ENCODE data around the gene KCNK1. TPM values are rescaled to one million over a fixed set of nuclear protein-coding genes. Genes with fewer than 3 reads are reported as not detected.

The KCNK1 gene
- polyA plus RNA-seq, 1 of the 3 experiments (the other 2 are of a cell fraction) = 10.6 TPM

GRCh38 chr1:233620065-233620464 is 6.2 kb downstream of the KCNK1 start:
- Histone ChIP-seq H3K4me2 (no peak overlapping the region), H3K27me3 (ENCODE audit: insufficient read depth) (no peaks in the 10 kb centered on the region), H3F3A (replicated peaks; ENCODE audit: insufficient read depth) (no peaks in the 10 kb centered on the region), H3K9ac (no peak overlapping the region), H3K9me2 (no peaks in the 10 kb centered on the region), H3K4me1 (ENCODE audit: control insufficient read depth in 1 of 2, insufficient read depth in 2 of 2, low read depth in 1 of 2, low read length in 1 of 2) (peaks cover 0 to 6% of the 10 kb centered on the region in 2 experiments; a peak in 1 of 4 replicates), H3K9me3 (no peaks in the 10 kb centered on the region), H3K79me2 (ENCODE audit: insufficient read depth) (no peaks in the 10 kb centered on the region; the same call in 1 of the 2 replicates), H4K20me1 (ENCODE audit: insufficient read depth) (no peaks in the 10 kb centered on the region), H3K4me3 (ENCODE audit: low read depth in 2 of 2, low read length in 1 of 2) (no peak overlapping the region), H2AFZ (ENCODE audit: low read depth) (no peak overlapping the region), H3K27ac (ENCODE audit: low read depth in 2 of 2, low read length in 1 of 2) (no peak overlapping the region), H3K36me3 (replicated peaks in 1 of 2; ENCODE audit: control insufficient read depth in 1 of 2, insufficient read depth in 2 of 2, low read length in 1 of 2) (peaks cover 0 to 3% of the 10 kb centered on the region in 2 experiments)
- CTCF ChIA-PET = interaction anchor here (1.7 kb wide), 1 partner anchor 178 kb away, joined by 6 read pairs; no protein-coding TSS in a partner anchor
- DNase-seq = no peak
- 94% methylated on average over 2 of the region's 2 CpGs for WGBS (ENCODE audit: low lambda C conversion rate)
- no peak for TF ChIP-seq ELF1 (IDR thresholded peaks at IDR 0.05)
- TF ChIP-seq IRF3 (IDR thresholded peaks at IDR 0.05; ENCODE audit: low read depth, low read length) = no peak
- no peak for TF ChIP-seq SIN3A (IDR thresholded peaks at IDR 0.05; ENCODE audit: borderline replicate concordance, low read depth, low read length)
- no peak for TF ChIP-seq POLR2AphosphoS5 (IDR thresholded peaks at IDR 0.05; ENCODE audit: low read depth, low read length)
- no peak for TF ChIP-seq USF1 (IDR thresholded peaks at IDR 0.05; ENCODE audit: borderline replicate concordance, low read depth)
- TF ChIP-seq PBX3 (IDR thresholded peaks at IDR 0.05) = no peak
- TF ChIP-seq FOSL2 (IDR thresholded peaks at IDR 0.05; ENCODE audit: borderline replicate concordance, low read depth) = no peak
- TF ChIP-seq RAD21 (IDR thresholded peaks at IDR 0.05; ENCODE audit: low read length) = no peak
- no peak for TF ChIP-seq ZBTB33 (IDR thresholded peaks at IDR 0.05; ENCODE audit: borderline replicate concordance, low read depth)
- no peak for TF ChIP-seq RCOR1 (IDR thresholded peaks at IDR 0.05; ENCODE audit: low read length)
- TF ChIP-seq CTCF (IDR thresholded peaks at IDR 0.05) = no peak
- TF ChIP-seq NFIC (IDR thresholded peaks at IDR 0.05; ENCODE audit: borderline replicate concordance) = no peak
- no peak for TF ChIP-seq MEF2A (IDR thresholded peaks at IDR 0.05; ENCODE audit: borderline replicate concordance, low read depth)
- POLR2A ChIA-PET = no interaction called here
